Measurements from ENCODE around the gene TNFRSF1A. TPM values are rescaled to one million over a fixed set of nuclear protein-coding genes. Genes with fewer than 3 reads are reported as not detected.

Gene TNFRSF1A
- total and polyA plus RNA-seq, 2 of the 13 experiments (the other 11 are each of a cell fraction or from before 2014, with no cell fraction given) = 41.5 to 61.2 TPM

- TF ChIP-seq CBFB (CRISPR knock-in tag; IDR thresholded peaks at IDR 0.05) (no peak), SNAPC4 (CRISPR knock-in tag; IDR thresholded peaks at IDR 0.05) (peak; percentile 2; the same call in 1 of the 2 replicates), FOXP4 (CRISPR knock-in tag; IDR thresholded peaks at IDR 0.05) (0 out of 2 replicates have a peak, but pooled peaks have one; percentile 10), GZF1 (CRISPR knock-in tag; IDR thresholded peaks at IDR 0.05) (no peak), NR2F6 (IDR thresholded peaks at IDR 0.05) (peak; percentile 4; the same call in 1 of the 2 replicates), NR2F6 (CRISPR knock-in tag; IDR thresholded peaks at IDR 0.05) (no peak), PHF21A (CRISPR knock-in tag; IDR thresholded peaks at IDR 0.05) (peak; percentile 44; the same call in 1 of the 2 replicates), ZFY (CRISPR knock-in tag; IDR thresholded peaks at IDR 0.05) (0 out of 2 replicates have a peak, but pooled peaks have one; percentile 58), ZNF468 (CRISPR knock-in tag; IDR thresholded peaks at IDR 0.05) (no peak), NFYC (CRISPR knock-in tag; IDR thresholded peaks at IDR 0.05) (no peak), TBX2 (CRISPR knock-in tag; IDR thresholded peaks at IDR 0.05; ENCODE audit: borderline replicate concordance) (no peak), RAD21 (CRISPR knock-in tag; IDR thresholded peaks at IDR 0.05) (no peak)
- TF ChIP-seq, protein P1, sequence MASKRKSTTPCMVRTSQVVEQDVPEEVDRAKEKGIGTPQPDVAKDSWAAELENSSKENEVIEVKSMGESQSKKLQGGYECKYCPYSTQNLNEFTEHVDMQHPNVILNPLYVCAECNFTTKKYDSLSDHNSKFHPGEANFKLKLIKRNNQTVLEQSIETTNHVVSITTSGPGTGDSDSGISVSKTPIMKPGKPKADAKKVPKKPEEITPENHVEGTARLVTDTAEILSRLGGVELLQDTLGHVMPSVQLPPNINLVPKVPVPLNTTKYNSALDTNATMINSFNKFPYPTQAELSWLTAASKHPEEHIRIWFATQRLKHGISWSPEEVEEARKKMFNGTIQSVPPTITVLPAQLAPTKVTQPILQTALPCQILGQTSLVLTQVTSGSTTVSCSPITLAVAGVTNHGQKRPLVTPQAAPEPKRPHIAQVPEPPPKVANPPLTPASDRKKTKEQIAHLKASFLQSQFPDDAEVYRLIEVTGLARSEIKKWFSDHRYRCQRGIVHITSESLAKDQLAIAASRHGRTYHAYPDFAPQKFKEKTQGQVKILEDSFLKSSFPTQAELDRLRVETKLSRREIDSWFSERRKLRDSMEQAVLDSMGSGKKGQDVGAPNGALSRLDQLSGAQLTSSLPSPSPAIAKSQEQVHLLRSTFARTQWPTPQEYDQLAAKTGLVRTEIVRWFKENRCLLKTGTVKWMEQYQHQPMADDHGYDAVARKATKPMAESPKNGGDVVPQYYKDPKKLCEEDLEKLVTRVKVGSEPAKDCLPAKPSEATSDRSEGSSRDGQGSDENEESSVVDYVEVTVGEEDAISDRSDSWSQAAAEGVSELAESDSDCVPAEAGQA (IDR thresholded peaks at IDR 0.05; ENCODE audit: low read depth) = no peak
- TF ChIP-seq, protein P1 (CRISPR knock-in tag; IDR thresholded peaks at IDR 0.05; ENCODE audit: borderline replicate concordance) = no peak
- TF ChIP-seq, protein P2, sequence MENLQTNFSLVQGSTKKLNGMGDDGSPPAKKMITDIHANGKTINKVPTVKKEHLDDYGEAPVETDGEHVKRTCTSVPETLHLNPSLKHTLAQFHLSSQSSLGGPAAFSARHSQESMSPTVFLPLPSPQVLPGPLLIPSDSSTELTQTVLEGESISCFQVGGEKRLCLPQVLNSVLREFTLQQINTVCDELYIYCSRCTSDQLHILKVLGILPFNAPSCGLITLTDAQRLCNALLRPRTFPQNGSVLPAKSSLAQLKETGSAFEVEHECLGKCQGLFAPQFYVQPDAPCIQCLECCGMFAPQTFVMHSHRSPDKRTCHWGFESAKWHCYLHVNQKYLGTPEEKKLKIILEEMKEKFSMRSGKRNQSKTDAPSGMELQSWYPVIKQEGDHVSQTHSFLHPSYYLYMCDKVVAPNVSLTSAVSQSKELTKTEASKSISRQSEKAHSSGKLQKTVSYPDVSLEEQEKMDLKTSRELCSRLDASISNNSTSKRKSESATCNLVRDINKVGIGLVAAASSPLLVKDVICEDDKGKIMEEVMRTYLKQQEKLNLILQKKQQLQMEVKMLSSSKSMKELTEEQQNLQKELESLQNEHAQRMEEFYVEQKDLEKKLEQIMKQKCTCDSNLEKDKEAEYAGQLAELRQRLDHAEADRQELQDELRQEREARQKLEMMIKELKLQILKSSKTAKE (CRISPR knock-in tag; IDR thresholded peaks at IDR 0.05; ENCODE audit: borderline replicate concordance) = peak; percentile 11; the same call in 1 of the 2 replicates
These were observed 22.1 kb upstream of the TNFRSF1A start (continued) for GRCh38 chr12:6364044-6364374.
